Stimulated activated CD8-positive, alpha-beta memory T cell treated with anti-CD3 and anti-CD28 coated beads, Interleukin-4, amount 100 ng/mL, for 48 hours (primary cell): Measurements from ENCODE around the gene PTGES2.
"Not testable (repeated sequence)": the region's sequence is repeated elsewhere in the genome, so short reads cannot be mapped to it uniquely, and the experiment has no call there.

Experiments used
- DNase-seq: peaks from one replicate; pipeline ENCODE4 v3.0.0-alpha.2; 2020

Gene PTGES2

DNA sequence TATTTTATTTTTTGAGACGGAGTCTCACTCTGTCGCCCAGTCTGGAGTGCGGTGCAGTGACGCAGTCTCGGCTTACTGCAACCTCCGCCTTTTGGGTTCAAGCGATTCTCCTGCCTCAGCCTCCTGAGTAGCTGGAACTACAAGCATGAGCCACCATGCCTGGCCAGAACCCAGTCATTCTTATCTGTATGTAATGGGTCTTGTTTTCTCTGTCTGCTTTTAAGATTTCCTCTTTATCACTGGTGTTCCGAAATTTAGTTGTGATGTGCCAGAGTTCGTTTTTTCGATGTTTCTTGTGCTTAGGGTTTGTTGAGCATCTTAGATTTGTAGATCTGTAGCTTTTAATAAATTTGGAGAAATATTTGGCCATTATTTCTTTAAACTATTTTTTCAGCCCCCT, 40.3 kb downstream of the PTGES2 start:
- DNase-seq: no peak

DNA sequence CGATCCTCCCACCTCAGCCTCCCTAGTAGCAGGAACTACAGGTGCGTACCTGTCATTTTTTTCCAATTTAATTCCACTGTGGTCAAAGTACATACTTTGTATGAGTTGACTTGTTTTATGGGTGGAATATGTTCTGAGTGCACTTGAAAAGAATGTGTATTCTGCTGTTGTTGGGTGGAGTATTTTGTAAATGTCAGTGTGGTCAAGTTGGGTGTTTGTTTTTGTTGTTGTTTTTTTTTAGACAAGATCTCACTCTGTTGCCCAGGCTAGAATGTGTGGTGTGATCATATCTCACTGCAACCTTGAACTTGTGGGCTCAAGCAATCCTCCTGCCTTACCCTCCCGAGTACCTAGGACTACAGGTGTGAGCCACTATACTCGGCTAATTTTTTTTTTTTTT, 41.6 kb downstream of the PTGES2 start:
- DNase-seq: no peak

DNA sequence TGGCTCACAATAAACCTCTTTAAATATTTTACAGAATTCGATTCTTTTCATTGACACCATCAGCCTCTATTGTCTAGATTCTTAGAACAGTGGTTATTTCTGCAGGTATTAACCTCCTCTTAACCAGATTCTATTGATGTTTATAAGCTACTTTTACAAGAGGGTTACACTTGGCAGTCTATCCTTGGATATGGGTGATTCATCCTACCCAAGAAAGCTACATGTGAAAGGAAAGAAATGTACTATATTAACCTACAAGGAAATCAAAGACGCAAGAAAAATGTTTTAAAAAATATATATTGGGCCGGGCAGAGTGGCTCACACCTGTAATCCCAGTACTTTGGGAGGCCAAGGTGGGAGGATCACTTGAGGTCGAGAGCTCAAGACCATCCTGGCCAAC, 42.8 kb downstream of the PTGES2 start:
- no peak for DNase-seq

DNA sequence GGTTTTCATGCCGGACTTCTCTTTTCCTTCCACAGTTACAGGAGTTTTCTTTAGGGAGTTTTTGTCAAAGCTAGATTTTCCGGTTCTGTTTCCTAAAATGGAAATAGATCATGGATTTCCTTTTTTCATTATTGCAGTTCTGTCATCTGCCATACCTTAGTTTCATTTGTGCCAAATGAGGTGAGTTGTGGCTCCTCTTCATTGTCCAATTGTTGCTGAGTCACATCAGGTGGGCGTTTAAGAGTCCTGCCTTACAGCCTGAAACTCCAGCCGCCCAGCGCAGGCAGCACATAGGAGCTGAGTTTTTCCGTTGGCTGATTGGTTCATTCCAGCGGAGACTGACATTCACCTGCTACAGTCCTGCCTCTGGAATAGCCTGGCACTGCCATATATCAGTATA, 45.4 kb downstream of the PTGES2 start:
- no peak for DNase-seq

DNA sequence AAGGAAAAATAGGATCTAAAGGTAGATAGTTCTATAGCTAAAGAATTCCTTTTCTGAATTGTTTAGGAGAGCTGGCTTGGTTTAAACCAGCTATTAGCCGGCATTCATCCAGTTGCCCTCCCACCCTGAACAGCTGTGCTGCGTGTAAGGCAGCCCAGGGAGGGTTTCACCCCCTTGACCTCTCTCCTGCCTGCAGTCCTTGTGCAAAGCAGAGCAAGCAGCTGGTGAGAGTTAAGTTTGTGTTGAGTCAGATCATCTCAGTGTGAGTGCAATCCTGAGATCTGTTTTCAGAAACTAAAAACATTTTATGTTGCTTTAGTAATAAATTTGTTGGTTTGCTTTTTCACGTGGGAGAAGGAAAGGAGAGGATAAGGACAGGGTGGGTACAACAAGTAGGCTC, 46.5 kb downstream of the PTGES2 start:
- DNase-seq: no peak

DNA sequence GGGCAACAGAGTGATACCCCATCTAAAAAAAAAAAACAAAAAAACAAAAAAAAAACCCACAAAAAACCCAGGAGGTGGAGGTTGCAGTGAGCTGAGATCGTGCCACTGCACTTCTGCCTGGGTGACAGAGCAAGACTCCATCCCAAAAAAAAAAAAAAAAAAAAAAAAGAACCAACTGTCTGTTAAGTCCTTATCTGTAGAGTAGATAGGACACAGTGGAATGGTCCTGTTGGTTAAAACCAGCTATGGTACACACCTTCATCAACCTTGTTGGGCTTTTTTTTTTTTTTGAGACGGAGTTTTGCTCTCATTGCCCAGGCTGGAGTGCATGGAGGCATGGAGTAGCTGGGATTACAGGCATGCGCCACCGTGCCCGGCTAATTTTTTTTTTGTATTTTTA, 47.3 kb downstream of the PTGES2 start:
- no peak for DNase-seq

DNA sequence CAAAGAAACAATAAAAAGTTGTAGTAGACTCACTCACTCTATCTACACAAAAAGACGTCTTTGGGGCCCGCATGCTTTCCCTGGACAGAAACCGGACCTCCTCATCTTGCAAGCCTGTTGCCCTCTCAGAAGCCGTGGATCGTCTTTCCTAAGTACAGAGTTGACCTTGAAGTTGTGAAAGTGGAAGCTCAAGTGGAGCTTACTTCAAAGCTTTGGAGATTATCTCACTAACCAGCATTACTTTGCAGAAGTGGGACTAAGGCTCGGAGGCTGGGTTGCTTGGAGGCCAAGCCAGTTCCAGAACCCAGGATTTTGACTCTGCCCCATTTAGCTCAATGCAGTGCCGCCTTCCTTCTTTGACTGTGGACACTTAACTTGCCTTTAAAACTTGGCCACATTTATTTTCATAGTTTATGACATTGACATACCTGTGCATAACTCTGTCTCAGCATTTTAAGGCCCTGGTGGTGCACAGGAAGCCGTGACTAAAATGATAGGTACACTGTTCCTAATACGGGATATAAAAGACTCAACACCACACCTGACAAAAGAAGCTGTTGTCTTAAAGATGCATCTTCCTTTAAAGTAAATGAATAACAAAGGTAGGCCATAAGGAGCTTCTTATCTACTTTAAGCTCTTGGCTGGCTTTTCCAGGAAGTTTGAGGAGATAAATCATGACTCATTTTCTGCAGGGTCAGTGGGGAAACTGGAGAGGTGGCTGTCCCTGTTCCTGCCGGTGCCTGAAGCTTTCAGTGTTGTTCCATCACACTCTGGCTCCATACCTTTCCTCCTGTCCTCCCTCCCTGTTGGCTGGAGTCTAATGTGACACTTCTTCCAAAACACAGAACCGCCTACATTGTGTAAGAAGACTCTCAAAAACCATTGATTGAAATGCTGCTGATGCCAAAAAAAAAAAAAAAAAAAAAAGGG, 48.8 kb downstream of the PTGES2 start:
- DNase-seq: no peak

DNA sequence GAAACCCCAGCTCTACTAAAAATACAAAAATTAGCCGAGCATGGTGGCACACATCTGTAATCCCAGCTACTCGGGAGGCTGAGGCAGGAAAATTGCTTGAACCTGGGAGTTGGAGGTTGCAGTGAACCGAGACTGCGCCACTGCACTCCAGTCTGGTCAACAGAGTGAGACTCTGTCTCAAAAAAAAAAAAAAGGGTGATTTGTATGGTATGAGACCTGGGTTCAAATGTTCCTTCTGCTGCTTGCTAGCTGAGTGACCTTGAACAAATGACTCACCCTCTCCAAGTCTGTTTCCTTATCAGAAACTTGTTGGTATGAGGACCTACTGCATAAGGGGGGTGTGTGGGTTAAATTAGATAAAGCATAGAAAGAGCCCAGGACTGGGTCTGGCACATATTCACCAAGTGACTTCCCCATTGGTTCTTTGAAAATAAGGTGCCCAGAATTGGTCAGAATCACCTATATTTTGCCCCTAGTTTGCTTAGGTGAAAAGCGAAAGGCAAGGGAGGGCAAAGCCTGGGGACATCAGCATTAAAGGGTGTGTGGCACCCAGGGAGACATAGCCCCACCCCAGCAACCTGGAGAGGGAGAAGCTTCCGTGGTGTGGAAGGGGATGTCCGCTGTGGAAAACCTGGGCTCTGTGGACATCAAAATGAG, 49.6 kb downstream of the PTGES2 start:
- DNase-seq: no peak

DNA sequence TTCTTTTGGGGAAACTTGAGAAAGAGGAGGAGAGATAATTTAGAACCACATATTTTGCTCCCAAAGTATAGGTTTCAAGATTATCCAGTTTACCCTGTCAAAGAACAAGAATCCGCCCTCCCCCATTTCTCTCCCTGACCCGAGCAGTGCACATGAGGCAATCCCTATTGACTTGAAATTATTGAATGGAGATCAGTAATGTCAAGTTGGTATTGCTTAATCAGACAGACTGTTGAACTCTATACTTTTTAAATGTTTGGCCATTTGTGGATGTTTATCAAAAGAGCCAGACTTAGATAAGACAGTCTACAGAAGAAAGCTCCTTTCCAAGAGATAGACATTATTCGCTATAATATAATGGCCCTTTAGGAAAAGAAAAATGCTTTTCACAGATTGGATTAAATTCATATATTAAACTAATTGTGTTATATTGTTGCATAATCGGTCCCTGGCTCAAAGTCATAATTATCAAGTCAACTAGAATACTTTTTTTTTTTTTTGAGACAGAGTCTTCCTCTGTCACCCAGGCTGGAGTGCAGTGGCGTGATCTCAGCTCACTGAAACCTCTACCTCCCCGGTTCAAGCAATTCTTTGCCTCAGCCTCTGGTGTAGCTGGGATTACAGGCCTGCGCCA, 54.2 kb downstream of the PTGES2 start:
- no peak for DNase-seq

DNA sequence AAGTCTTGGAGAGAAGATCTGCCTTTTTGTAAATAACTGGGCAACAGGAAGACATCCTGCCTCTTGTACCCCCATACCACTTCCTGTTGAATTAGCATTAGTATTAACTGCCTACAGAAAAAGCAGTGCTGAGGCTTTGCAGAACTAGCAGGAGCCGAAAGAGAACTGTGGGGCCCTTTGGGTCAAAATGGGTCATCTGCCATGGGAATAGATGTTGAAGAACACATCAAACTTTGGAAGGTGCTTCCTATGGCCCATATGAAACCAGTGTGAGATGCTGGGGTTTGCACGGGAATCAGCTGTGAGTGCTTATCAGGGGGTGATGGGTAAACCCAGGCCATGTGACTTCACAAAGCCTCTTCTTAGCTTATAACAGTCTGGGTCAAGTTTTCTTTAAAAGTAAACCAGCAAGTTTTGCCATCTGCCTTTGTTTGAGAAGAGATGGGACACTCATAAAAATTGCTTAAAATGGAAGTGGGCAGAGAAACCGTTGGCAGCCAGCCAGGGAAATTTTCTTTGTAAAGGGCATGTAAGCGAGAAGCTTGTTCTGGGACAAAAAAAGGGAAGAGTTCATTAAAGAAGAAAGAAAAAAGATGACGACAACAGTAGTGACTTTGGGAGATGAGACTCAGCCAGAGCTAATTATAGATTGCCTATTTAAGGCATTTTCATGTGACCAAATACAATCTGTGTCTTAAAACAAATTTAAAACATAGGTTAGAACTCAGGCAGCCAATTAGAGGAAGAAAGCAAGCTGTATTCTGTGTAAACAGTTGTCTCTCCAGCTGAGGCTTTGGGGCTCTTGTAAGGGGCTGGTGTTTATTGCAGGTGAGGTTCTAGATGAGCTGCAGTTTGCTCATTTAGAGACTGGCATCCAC, 55.1 kb downstream of the PTGES2 start:
- peak; percentile 69 for DNase-seq

DNA sequence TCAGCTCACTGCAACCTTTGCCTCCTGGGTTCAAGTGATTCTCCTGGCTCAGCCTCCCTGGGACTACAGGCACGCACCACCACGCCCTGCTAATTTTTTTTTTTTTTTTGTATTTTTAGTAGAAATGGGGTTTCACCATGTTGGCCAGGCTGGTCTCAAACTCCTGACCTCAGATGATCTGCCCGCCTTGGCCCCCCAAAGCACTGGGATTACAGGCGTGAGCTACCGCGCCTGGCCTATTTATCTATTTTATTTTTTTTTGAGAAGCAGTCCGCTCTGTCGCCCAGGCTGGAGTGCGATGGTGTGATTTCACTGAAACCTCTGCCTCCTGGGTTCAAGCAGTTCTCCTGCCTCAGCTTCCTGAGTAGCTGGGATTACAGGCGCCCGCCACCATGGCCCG, 56.1 kb downstream of the PTGES2 start:
- not testable (repeated sequence) for DNase-seq

DNA sequence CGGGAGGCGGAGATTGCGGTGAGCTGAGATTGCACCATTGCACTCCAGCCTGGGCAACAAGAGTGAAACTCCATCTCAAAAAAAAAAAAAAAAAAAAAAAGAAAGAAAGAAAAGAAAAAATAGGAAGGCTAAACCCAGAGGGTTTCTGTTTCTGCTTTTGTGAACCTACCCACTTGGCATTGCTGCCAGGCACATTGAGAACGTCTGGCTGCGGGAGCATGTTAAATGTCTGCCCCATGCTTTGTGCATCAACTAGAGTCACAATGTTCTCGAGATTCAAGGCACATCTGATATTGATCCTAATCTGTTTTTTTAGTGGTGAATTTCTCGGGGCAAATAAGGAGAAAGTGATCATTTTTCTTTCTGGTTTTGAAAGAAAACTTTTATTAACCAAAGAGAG, 56.7 kb downstream of the PTGES2 start:
- DNase-seq: no peak
